Measurements from ENCODE around the gene NCR1.

GRCh38 chr19:54921082-54921481 is 15.1 kb downstream of the NCR1 start:
- TF ChIP-seq CTCF (IDR thresholded peaks at IDR 0.05 in 2 of 3, conservative IDR thresholded peaks at IDR 0.05 in 1 of 3; ENCODE audit: control insufficient read depth in 2 of 3, extremely low read depth in 1 of 3, insufficient read depth in 1 of 3, low read depth in 3 of 3, low read length in 3 of 3) (no peak), POLR2A (IDR thresholded peaks at IDR 0.05; ENCODE audit: low read depth, low read length) (no peak), TAF1 (IDR thresholded peaks at IDR 0.05; ENCODE audit: borderline replicate concordance, low read depth, low read length) (no peak), SMC3 (IDR thresholded peaks at IDR 0.05; ENCODE audit: borderline replicate concordance, low read length) (no peak)
